NCI-H1105 (cell line): Measurements from ENCODE around the gene STRAP.

Experiments used
- DNase-seq: peaks from one replicate; lab custom pipeline; 2025; lab: John Stamatoyannopoulos, UW

The STRAP gene, protein sequence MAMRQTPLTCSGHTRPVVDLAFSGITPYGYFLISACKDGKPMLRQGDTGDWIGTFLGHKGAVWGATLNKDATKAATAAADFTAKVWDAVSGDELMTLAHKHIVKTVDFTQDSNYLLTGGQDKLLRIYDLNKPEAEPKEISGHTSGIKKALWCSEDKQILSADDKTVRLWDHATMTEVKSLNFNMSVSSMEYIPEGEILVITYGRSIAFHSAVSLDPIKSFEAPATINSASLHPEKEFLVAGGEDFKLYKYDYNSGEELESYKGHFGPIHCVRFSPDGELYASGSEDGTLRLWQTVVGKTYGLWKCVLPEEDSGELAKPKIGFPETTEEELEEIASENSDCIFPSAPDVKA

DNA sequence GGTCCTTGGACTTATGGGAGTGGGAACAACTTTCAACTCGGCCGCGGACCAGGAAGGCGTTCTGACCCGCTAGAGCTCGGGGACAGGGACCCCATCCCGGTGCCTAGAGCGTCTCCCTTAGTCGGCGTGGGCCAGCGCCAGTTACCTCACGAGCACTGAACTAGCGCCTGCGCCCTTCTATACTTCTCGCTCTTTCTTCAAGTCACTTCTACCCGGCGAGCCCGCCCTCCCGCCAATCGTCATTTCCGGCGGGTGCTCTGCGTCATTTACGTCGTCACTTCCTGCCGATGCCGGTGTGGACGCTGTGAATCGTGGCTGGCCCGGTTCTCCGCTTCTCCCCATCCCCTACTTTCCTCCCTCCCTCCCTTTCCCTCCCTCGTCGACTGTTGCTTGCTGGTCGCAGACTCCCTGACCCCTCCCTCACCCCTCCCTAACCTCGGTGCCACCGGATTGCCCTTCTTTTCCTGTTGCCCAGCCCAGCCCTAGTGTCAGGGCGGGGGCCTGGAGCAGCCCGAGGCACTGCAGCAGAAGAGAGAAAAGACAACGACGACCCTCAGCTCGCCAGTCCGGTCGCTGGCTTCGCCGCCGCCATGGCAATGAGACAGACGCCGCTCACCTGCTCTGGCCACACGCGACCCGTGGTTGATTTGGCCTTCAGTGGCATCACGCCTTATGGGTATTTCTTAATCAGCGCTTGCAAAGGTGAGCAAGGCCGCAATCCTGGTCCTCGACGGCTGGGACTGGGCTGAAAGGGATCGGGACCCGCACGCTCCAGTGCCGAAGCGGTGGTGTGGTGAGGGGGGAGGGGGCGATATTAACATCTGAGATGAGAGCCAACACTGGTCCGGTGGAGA is at the start of gene STRAP:
Gene STRAP (plus strand): TSS at position 270 of the 854 bp plus-strand sequence. CDS start 321 bp downstream, at position 591.
- peak; percentile 94 for DNase-seq

DNA sequence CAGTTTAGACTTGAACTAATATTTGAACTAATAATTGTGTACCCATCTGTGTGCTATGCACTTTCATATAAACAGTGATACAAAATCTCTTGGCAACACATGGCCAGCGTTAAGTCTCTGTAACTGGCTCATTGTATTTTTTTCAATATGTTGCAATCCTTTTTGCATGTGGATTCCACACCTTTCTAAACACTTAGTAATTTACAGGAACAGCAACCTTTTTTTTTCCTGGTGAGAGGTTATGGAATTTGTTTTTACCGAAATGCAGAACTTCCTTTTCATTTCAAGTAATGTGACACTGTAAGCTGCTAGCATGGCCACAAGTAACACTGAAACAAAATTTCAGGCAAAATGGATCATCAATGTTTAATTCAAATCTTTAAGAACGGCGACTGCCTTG is 47.6 kb upstream of the STRAP start:
- DNase-seq = no peak

DNA sequence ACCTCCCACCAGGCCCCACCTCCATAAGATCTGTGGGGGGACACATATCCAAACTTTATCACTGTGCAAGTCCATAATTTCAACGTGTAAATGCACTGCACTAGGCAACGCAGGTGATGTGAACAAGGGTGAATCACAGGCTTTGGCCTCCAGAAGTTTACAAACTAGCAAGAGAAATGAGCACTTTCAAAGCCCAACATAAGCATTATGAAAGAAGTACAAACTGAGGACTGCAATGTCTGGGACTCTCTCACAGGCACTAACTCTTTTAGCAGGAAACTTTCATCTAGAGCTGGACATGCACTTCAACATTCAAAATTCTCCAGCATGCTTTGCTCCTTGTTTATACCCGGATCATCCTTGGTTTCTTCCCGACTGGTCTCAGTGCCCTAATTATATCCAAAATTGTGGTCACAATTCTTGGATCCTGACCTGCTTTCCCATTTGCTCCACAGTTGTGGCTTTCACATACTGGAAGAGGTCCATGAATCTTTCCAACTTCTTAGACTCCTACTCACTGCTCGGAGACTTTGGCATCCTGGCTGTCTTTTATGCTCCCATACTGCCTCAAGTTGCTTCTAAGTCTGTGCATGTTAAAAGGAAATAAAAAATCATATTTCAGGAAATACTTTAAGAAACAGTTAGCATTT is 44.9 kb upstream of the STRAP start:
- no peak for DNase-seq

DNA sequence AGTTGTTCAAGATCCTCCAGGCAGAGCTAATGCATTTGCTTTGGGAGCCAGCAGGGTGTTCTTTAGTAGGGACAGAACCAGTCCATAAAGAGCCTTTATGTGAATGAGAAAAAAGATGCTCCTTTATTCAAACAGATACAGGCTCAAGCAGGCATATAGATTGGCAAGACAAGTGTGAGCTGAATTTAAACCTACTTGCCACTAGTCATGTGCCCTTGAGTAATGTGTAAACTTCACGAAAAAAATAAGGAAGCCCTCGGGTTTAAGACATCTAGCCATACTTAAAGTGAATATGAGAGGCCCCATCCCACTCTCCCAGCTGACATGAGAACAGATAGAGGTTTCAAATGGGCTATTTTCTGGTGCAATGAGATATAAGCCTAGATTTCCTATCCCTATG is 43.1 kb upstream of the STRAP start:
- no peak for DNase-seq

DNA sequence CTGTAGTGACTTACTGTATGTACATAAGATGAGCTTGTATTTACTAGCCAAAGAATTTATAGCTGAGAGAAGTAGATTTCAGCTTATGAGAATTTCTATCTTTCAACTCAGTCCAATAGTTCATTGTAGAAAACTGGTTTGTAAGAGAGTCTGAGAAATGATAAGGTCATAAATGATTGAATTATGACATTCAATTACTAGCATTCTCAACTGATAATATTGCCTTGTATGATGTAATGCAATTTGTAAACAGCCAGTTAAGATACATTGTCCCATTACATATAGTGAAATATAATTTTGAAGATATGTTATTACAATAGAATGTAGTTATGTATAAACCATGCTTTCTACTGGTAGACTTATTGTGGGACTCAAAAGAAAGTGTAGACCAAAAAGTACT is 42.5 kb upstream of the STRAP start:
- no peak for DNase-seq

DNA sequence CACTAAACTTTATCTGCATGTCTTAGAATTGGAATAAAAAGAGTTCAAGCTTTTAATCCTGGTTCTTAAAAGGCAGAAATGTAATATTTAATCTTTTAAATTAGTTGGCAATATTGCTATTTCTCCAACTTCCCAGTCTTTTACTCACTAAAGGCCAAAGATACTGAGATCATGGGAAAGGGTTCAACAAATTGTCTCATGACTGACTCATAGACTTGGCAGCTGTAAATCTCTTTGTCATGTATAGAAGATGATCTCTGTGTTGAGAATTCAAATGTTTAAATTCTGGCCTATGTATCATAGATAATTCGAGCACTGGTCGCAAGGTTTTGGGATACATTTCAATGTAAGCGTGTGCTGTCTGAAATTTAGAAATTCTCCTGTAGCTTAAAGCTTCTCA is 40.1 kb upstream of the STRAP start:
- DNase-seq = no peak

DNA sequence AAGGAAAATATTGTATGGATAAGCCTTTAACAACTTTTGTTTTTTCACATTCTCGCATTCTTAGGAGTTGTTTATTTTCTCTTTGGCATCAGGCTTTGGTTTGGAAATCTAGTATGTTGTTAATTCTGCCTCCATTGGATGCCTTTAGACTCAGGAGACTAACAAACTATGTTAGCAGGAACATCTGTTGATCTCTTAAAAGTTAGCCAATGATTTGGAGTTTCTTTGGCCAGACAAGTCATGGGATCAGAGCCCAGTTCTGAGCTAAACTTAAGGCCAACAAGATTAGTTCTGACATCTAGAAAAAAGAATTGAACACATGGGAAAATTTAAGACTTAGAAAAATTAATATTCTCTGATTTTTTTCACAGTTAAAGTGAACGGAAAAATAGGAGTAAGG is 35.3 kb upstream of the STRAP start:
- no peak for DNase-seq

DNA sequence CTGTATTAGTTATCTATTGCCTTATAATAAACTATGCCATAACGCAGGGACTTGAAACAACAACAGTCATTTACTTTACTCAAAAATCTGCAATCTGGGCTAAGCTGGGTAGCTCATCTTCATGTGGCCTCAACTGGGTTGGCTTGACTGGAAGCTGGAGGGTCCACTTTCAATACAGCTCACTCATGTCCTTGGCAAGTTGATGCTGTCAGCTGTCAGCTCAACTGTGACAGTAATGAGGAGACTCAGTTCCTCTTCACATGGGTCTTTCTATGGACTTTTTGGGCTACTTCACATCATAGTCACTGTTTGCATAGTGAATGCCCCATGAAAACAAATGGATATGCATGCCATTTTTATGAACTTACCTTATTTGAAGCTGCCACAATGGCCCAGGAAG is 33.6 kb upstream of the STRAP start:
- no peak for DNase-seq

DNA sequence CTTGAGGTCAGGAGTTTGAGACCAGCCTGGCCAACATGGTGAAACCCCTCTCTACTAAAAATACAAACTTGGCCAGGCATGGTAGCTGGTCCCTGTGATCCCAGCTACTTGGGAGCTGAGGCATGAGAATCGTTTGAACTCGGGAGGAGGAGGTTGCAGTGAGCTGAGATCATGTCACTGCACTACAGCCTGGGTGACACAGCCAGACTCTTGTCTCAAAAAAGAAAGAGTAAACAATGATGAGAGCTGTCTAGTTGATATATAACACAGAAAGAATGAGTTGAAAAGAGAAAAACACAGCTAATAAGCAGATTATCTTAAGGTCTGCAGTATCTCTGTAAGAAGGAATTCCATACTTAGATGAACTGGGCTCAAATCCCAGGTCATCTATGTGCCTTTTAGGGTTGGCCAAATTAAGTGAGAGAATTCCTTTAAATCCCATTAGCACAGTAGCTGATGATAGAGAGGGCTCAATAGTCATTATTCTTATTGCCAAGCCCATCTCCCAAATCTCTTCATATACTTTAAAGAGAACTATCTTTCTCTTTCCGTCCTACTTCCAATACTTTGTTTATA is 31.1 kb upstream of the STRAP start:
- DNase-seq = no peak

DNA sequence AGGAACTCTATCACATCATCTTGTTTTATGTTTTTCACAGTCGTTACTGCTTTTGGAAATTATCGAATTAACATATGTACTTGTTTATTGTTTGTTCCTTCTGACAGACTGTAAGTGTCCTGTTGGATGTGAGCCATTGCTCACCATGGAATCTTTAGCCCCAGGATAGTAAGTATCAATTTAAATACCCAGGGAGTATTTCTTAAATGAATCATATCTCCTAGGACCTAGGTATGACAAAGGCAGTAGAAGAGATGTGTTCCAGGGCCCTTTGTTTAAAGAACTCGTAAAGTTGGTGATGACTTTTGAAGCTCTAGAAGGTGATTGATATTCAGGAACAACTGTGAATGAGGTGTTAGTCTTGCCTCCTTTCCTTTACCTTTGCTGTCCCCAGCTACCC is 30.3 kb upstream of the STRAP start:
- no peak for DNase-seq

DNA sequence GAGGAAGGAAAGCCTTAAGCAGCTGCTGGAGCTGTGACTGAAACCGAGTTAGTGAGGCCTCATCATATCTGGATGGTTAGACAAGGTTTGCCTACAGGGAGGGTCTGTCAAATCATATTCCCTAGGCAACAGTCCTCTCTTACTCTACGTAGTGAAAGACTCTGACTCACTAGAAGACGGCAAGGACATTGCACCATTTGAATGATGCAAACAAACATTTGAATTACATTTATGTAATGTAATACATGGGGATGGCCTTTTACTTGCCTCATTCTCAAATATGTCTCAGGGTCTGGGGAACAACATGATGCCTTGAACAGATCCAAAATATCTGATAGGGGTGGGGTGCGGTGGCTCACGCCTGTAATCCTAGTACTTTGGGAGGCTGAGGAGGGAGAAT is 29.8 kb upstream of the STRAP start:
- no peak for DNase-seq

DNA sequence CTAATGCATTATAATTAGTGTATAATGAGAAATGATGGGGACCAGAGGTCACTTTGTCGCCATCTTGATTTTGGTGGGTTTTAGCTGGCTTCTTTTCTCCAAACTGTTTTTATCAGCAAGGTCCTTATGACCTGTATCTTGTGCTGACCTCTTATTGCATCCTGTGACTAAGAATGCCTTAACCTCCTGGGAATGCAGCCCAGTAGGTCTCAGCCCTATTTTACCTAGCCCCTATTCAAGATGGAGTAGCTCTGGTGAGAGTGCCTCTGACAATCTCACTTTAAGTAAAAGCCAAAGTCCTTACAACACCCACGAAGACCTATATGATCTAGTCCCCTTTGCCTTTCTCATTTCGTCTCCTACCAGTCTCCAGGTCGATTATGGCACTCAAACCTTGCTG is 28.3 kb upstream of the STRAP start:
- DNase-seq = no peak

DNA sequence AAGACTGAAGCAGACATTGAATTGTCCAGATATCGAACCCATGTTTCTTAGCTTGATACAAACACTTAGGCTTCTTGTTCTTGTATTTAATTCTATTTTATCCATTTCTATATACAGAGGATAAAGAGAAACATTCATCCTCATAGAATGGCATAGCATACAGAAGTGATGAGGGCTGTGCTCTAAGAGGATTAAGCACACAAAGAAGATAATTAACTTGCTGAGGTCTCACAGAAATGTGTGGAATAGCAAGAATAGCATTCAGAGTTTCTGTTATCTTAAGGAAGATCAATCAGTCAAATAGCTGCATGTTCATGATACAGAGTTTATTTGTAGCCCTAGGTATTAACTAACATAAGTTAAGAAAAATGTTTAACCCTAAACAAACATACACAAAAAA is 27.3 kb upstream of the STRAP start:
- DNase-seq = no peak

DNA sequence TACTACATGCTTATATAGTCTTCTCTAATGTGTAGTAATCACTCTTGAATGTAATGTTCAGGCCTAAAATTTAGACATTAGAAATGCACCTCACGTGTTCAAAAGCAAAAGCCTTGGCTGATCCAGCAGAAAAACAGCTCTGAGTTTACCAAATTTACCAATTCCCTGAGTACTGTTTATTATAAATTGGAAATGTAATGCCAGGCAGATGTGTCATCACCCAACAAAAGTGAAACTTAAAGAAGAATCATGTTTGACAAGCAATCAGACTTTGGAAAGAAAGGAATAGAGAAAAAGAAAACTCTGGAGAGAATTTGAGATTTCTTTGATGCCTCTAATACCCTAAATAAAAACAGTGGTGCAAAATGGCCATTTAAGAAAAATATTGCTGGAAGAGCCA is 26.5 kb upstream of the STRAP start:
- DNase-seq = no peak

DNA sequence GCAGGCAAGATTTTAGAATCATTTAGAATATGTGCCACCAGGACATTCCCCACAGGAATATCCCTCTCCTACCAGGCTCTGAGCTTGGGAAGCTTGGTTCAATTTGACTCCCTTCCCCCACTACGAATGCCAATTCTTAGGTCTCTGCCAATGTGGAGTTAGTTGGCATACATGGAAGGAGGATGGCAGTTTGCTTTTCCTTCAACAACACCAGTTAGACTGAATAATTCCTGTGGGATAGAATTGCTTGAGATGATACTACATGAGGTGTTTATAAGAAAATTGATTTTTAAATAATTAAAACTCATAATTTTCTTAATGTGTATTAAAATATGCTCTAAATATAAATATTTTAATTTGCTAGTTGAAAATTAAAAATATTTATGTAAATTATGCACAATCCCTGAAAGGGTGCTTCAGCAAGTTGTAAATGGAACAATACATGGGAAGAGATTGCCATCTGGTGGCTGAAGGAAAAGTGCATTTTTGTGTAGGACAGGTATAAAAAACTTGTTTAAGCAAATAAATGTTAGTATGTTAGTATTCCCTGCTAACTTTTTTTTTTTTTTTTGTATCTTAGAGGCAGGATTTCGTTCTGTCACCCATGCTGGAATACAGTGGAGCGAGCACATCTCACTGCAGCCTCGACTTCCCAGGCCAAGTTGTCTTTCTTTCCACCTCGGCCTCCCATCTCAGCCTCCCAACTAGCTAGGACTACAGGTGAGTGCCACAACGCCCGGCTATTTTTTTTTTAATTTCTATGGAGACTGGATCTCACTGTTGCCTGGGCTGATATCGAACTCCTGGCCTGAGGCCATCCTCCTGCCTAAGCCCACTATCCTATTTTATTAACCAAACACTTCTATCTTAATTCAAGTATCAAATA is 25.8 kb upstream of the STRAP start:
- DNase-seq = peak; percentile 35

DNA sequence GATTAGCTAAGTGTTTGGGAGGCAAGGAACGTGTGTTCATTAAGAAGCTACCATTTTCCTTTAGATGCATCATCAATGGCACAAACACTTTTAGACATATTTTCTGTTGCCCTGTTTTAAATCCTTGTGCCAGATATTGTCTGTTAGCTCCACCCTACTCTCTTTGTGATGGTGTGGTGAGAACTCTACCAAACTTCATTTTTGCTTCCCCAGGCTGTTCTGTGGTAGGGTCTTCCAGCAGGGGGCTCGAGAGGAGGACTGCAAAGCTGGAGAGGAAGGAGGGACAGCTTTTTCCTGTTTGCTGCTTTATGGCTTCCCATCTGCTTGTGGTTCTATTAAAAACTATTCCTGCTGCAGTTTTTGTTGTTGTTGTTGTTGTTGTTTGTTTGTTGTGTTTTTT is 23.8 kb upstream of the STRAP start:
- DNase-seq = no peak

DNA sequence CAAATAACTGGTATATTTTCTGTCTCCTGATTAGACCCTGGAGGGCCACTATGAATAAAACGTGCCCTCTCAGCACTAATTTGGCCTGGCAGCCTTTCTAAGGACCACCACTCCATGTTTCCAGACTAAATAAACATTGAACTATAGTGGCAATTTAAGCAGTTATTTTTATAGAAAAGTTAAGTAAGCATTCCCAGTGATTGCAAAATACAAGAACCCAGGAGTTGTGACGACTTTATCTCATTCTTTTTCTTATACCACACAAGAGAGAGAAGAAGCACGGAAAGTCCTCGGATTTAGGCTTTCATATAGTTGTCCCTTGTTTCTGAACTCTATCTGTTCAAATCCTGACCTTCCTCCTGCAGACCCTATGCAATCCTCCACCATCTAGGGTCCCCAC is 23.1 kb upstream of the STRAP start:
- DNase-seq = no peak

DNA sequence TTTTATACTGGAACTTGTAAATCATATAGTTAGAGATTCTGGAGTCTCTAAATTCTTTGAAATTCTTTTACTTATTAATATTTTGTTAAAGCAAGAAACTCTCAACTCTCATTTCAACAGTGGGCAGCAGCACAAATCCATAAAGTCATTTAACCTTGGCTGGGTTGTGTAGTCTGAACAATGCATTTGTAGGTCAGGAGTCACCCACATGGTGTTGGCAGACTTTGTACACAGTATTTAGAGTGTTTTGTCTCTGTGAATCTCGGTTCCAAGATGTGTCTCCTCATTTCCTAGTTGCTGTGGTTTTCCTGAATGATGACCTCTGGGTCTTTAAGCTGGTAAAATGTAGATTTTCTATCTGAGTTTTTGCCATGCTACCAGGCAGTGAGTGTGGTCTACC is 20.8 kb upstream of the STRAP start:
- DNase-seq = no peak

DNA sequence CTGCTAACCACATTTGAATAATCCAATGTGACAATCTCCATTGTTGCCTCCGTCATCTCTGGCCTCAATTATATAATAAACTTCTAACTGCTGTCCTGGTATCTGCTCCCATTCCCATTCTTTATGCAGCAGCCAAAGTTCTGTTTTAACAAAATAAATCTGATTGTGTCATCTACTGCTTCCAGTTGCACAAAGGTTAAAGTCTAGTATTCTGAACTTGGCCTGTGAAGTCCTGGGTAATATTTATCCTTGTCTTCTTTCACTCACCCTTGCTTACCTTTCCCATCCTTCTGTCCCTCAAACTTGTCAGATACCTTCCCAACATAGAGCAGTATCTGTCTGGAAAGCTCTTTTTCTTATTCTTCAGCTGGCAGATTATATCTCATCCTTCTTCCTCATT is 19.3 kb upstream of the STRAP start:
- no peak for DNase-seq

DNA sequence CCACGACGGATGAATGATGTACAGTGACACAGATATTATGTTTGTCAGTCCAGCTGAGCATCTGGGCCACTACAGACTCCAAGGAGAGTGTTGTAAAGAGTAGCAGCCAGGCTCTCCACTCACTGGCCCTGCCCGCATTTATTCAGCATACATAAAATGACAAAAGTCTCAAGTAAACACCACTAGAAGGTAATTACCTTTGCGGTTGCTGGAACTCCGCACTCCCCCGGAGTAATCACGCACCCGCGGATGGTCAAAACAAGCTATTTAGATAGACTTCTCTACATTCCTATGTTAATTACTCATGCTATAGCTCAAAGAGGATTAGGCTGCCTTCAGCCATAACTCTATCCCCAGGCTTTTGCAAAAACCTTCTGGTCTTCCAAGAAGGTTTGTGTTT is 18.8 kb upstream of the STRAP start:
- DNase-seq = no peak

DNA sequence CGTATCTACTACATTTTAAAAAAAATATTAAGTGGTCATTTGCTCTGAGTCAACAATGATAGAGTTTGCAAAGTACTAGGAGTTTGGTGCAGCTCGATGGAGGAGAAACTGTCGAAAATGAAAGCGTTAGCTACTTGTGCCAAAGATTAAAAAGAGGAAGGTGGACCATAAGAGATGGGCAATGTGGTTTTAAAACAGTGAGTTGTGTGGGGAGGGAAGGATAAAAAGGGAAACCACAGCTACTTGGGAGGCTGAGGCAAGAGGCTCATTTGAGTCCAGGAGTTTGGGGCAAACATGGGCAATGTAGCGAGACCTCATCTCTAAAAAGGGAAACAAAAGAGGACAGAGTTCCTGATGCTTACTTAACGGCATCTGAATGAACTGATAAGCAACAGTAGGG is 18.2 kb upstream of the STRAP start:
- no peak for DNase-seq

DNA sequence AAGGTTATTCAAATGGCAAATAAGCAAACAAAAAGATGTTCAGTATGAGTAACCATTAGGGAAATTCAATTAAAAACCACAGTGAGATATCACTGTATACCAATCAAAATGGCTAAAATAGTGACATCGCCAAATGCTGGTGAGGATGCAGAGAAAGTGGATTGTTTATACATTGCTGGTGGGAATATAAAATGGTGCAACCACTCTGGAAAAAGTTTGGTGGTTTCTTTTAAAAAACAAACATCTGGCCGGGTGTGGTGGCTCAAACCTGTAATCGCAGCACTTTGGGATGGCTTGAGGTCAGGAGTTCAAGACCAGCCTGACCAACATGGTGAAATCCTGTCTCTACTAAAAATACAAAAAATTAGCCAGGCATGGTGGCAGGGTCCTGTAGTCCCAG is 14.0 kb upstream of the STRAP start:
- DNase-seq = no peak
